Measurements from ENCODE around the gene SEMA3F. TPM values are rescaled to one million over a fixed set of nuclear protein-coding genes. Genes with fewer than 3 reads are reported as not detected.

The SEMA3F gene
- total RNA-seq, 2 experiments from 2014 or later: 0.34 to 0.43 TPM

GRCh38 chr3:50194128-50194902 is 39.2 kb downstream of the SEMA3F start:
- CTCF ChIA-PET: interaction anchor here (0.6 to 7.0 kb wide), 43 partner anchors 8 to 523 kb away, joined by 3 to 204 read pairs (median 4); partner anchors contain the start of genes GNAI2, HYAL1, HYAL3 and NAA80
- intact Hi-C loops (cut with micrococcal nuclease): no loop called here
- POLR2A ChIA-PET: interaction anchor here (0.6 to 2.4 kb wide), 9 partner anchors 25 to 83 kb away, joined by 3 to 16 read pairs (median 3); no protein-coding TSS in a partner anchor
- H3K27me3 Mint-ChIP-seq: peaks cover 16% of the 10 kb centered on the region
- no peaks in the 10 kb centered on the region for H3K36me3 Mint-ChIP-seq (ENCODE audit: low read depth)
- peak; percentile 71 for ATAC-seq
- no peak overlapping the region for H3K27ac Mint-ChIP-seq
- peak; percentile 88 for DNase-seq
- H3K4me3 Mint-ChIP-seq: peak overlapping the region; percentile 18
- TF ChIP-seq, protein P1, sequence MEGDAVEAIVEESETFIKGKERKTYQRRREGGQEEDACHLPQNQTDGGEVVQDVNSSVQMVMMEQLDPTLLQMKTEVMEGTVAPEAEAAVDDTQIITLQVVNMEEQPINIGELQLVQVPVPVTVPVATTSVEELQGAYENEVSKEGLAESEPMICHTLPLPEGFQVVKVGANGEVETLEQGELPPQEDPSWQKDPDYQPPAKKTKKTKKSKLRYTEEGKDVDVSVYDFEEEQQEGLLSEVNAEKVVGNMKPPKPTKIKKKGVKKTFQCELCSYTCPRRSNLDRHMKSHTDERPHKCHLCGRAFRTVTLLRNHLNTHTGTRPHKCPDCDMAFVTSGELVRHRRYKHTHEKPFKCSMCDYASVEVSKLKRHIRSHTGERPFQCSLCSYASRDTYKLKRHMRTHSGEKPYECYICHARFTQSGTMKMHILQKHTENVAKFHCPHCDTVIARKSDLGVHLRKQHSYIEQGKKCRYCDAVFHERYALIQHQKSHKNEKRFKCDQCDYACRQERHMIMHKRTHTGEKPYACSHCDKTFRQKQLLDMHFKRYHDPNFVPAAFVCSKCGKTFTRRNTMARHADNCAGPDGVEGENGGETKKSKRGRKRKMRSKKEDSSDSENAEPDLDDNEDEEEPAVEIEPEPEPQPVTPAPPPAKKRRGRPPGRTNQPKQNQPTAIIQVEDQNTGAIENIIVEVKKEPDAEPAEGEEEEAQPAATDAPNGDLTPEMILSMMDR (IDR thresholded peaks at IDR 0.05): peak; percentile 85
- H3K9me3 Mint-ChIP-seq: no peaks in the 10 kb centered on the region
- H3K4me1 Mint-ChIP-seq (ENCODE audit: low read depth): peaks cover 11% of the 10 kb centered on the region

GRCh38 chr3:50194903-50195500 is 39.9 kb downstream of the SEMA3F start:
- POLR2A ChIA-PET: interaction anchor here (0.6 to 2.4 kb wide), 8 partner anchors 25 to 82 kb away, joined by 3 to 16 read pairs (median 3); no protein-coding TSS in a partner anchor

DNA sequence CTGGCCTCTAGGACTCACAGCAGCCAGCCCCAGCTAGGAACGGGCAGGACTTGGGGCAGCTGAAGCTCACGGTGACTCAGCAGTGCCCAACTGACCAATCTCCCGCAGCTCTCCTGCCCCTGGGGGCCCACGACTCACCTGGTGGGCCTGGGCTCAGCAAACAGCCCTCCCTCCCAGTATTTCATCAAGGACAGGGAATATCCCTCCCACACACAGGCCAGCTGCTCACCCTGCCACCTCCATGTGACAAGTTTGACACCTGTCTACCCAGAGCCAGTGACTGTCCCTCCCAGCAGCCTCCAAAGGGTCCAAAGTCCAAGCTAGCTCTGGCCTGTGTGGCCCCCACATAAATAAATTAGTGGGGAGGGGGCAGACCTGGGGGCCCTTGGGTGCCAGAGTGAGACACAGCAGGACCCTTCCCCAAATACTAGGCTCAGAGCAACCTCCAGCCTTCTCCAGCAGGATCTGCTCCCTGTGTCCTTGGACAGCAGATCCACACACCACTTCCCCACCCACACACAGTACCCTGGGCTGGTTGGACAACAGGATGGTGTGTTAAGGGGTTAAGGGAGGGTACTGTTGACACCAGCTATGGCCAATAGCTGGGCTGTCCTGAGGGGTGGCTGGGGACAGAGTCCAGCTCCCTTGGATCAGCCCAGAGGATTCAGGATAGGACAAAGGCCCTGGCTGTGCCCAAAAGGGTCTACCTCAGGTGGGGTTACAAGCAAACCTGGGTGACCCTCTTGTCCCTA is 40.6 kb downstream of the SEMA3F start:
- ATAC-seq (no peak), DNase-seq (no peak)
- intact Hi-C loops (cut with micrococcal nuclease): no loop called here
- no peaks in the 10 kb centered on the region for H3K36me3 Mint-ChIP-seq (ENCODE audit: low read depth)
- H3K27ac Mint-ChIP-seq: no peak overlapping the region
- H3K9me3 Mint-ChIP-seq: no peaks in the 10 kb centered on the region
- peaks cover 11% of the 10 kb centered on the region for H3K4me1 Mint-ChIP-seq (ENCODE audit: low read depth)
- TF ChIP-seq, protein P1 (IDR thresholded peaks at IDR 0.05): no peak
- POLR2A ChIA-PET: interaction anchor here (0.9 to 2.4 kb wide), 8 partner anchors 25 to 97 kb away, joined by 3 to 16 read pairs (median 3); partner anchors contain the start of gene IFRD2
- CTCF ChIA-PET: interaction anchor here (0.7 to 7.0 kb wide), 26 partner anchors 7 to 524 kb away, joined by 3 to 204 read pairs (median 6); partner anchors contain the start of genes GNAI2, HYAL3, NAA80 and SLC38A3
- H3K27me3 Mint-ChIP-seq: peaks cover 17% of the 10 kb centered on the region
- H3K4me3 Mint-ChIP-seq: no peak overlapping the region

More at GRCh38 chr3:50194903-50195500, 39.9 kb downstream of the SEMA3F start:
- no peak overlapping the region for H3K27ac Mint-ChIP-seq
- peaks cover 11% of the 10 kb centered on the region for H3K4me1 Mint-ChIP-seq (ENCODE audit: low read depth)
- TF ChIP-seq, protein P1 (IDR thresholded peaks at IDR 0.05): no peak
- ATAC-seq: peak; percentile 69
- H3K4me3 Mint-ChIP-seq: peak overlapping the region; percentile 18
- intact Hi-C loops (cut with micrococcal nuclease): no loop called here
- no peaks in the 10 kb centered on the region for H3K9me3 Mint-ChIP-seq
- peak; percentile 62 for DNase-seq
- CTCF ChIA-PET: interaction anchor here (0.7 to 7.0 kb wide), 38 partner anchors 8 to 523 kb away, joined by 3 to 204 read pairs (median 4); partner anchors contain the start of genes GNAI2, HYAL1, HYAL3 and NAA80
- no peaks in the 10 kb centered on the region for H3K36me3 Mint-ChIP-seq (ENCODE audit: low read depth)
- H3K27me3 Mint-ChIP-seq: peaks cover 16% of the 10 kb centered on the region

GRCh38 chr3:50196253-50196801 is 41.2 kb downstream of the SEMA3F start:
- CTCF ChIA-PET: interaction anchor here (0.7 to 7.0 kb wide), 9 partner anchors 11 to 100 kb away, joined by 3 to 204 read pairs (median 4); partner anchors contain the start of gene SLC38A3
- H3K4me3 Mint-ChIP-seq: no peak overlapping the region
- no peak for DNase-seq
- H3K36me3 Mint-ChIP-seq (ENCODE audit: low read depth): no peaks in the 10 kb centered on the region
- TF ChIP-seq, protein P1 (IDR thresholded peaks at IDR 0.05): no peak
- intact Hi-C loops (cut with micrococcal nuclease): no loop called here
- POLR2A ChIA-PET: interaction anchor here (0.5 to 1.8 kb wide), 4 partner anchors 23 to 96 kb away, joined by 3 to 4 read pairs (median 3); partner anchors contain the start of gene IFRD2
- peaks cover 11% of the 10 kb centered on the region for H3K4me1 Mint-ChIP-seq (ENCODE audit: low read depth)
- H3K27ac Mint-ChIP-seq: no peak overlapping the region
- ATAC-seq: no peak
- no peaks in the 10 kb centered on the region for H3K9me3 Mint-ChIP-seq
- peaks cover 23% of the 10 kb centered on the region for H3K27me3 Mint-ChIP-seq

Measured in activated CD8-positive, alpha-beta T cell treated with anti-CD3 and anti-CD28 coated beads for 36 hours (primary cell).